Activated T-helper 9 cell treated with anti-CD3 and anti-CD28 coated beads, Interleukin-2, amount 50 U/mL, for 16 hours (primary cell): ENCODE measurements around the gene MAEL.
"Not testable (repeated sequence)": the region's sequence is repeated elsewhere in the genome, so short reads cannot be mapped to it uniquely, and the experiment has no call there.

ENCODE experiments used
- DNase-seq: peaks from one replicate; pipeline ENCODE4 v3.0.0-alpha.2; 2020; ENCODE audit warnings: low read depth

MAEL gene

GRCh38 chr1:166978821-166979220 lies 10.3 kb upstream of the MAEL start:
- no peak for DNase-seq

DNA sequence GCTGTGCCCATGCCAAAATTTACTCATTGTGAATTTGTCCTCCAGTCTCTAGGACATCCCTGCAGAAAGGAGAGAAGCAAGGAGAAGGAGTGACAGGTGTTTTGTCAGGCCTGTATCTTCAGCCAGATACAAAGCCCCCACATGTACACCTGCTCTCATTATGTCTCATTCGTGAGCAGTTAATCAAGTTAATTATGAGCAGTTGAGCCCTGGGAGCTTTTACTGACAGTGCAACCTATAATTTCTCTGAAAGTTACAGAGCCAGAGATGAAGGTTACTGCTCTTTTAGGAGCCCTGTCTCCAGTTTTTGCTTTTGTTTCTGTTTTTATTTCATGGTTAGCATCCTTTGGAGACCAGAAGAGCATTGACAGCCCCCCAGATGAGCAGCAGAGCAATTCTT lies 8.7 kb upstream of the MAEL start:
- no peak for DNase-seq

- DNase-seq: no peak
Measured at GRCh38 chr1:166980818-166981217, 8.3 kb upstream of the MAEL start.

- no peak for DNase-seq
Measured at GRCh38 chr1:166981589-166981988, 7.5 kb upstream of the MAEL start.

DNA sequence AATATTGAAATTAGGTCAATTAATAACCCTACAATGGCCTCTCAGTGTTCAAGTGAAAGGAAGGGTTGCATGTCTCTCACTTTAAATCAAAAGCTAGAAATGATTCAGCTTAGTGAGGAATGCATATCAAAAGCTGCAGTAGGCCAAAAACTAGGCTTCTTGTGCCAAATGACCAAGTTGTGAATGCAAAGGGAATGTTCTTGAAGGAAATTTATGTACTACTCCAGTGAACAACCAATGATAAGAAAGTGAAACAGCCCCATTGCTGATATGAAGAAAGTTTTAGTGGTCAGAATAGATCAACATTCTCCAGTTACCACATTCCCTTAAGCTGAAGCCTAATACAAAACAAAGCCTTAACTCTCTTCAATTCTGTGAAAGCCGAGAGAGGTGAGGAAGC lies 10.0 kb downstream of the MAEL start:
- no peak for DNase-seq

DNA sequence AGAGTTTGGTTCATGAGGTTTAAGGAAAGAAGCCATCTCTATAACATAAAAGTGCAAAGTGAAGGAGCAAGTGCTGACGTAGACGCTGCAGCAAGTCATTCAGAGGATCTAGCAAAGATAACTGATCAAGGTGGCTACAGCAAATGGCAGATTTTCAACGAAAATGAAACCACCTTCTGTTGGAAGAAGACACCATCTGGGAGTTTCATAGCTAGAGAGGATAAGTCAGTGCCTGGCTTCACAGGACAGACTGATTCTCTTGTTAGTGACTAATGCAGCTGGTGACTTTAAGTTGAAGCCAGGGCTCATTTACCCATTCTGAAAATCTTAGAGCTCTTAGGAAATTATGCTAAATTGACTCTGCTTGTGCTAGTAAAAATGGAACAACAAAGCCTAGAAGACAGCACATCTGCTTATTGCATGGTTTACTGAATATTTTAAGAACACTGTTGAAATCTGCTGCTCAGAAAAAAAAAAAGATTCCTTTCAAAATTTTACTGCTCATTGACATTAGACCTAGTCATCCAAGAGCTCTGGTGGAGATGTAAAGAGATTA lies 10.5 kb downstream of the MAEL start:
- DNase-seq: no peak

- no peak for DNase-seq
Measured at GRCh38 chr1:167000546-167000945, 11.5 kb downstream of the MAEL start.

GRCh38 chr1:167002354-167002753 lies 13.3 kb downstream of the MAEL start:
- no peak for DNase-seq

- DNase-seq: no peak
Measured at GRCh38 chr1:167003711-167004110, 14.6 kb downstream of the MAEL start.

GRCh38 chr1:167011560-167012191 lies 22.6 kb downstream of the MAEL start:
- DNase-seq: no peak

DNA sequence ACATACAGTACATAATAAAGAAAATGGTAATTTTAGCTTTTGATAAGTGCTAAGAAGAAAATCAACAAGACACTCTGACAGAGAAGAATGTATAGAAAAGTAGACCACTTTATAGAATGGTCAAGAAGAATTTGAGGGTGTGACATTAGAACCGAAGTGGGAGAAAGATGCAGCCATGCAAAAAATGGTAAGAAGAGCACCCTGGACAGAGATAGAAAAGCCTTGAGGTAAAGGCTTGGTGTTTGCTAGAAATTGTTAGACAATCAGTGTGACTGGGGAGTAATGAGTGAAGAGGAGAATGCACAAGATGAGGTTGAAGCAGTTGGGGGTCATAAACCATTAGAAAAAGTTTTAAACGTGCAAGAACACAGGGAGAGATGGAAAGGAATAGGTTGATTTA lies 23.5 kb downstream of the MAEL start:
- DNase-seq: no peak

DNA sequence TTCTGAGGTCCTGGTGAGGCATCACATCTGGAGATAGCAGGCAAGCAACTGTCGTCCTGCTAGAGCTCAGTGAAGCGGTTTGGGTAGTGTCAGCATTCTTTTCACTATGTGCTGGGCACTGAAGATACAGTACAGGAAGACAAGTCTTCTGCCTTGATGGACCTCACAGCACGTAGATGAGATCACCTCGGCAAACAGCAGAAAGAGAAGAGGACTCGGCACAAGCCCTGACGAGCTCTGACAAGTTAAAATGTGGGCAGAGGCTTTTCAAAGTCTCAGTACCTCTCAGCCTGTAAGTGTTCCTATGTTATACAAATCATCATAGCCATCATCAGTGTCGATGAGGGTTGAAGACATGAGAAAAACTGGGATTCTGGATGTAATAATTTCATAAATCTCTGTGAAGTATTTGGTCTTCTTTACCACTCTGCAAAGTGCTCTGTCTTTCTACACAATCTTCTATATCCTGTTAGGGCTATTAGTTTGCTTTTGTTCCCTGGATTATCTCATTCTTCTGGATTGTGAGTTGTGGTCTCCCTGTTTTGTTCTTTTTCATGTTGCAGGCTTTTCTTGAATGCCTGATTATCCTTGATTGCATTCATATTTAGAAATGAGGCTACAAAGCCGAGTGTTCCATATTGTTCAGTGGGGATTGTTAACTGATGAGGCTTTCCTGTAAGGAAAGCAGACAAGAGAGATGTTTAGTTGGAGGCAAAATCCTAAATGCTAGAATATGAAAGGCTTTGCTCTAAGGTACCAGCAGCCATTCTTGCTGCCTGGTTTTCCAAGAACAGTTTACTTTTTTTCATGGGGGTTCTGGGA lies 24.2 kb downstream of the MAEL start:
- DNase-seq: no peak

DNA sequence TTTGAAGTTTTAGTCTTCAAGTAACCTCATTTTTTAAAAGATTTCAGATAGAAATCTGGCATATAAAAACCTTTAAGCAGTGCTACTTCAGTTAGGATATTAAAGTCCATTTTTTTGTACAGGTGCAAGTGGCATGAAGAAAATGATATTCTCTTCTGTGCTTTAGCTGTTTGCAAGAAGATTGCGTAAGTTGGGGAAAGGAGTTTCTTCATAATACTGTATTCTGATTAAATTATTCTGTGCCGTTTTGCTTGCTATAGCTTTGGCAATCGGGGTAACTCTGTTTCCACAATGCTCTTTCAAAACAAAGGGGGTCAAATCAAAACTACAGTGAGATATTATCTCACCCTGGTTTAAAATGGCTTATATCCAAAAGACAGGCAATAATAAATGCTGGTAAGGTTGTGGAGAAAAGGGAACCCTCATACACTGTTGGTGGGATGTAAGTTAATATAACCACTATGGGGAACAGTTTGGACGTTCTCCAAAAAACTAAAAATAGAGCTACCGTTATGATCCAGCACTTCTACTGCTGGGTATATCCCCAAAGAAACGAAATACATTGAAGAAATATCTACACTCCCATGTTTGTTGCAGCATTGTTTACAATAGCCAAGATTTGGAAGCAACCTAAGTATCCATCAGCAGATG lies 27.1 kb downstream of the MAEL start:
- no peak for DNase-seq

DNA sequence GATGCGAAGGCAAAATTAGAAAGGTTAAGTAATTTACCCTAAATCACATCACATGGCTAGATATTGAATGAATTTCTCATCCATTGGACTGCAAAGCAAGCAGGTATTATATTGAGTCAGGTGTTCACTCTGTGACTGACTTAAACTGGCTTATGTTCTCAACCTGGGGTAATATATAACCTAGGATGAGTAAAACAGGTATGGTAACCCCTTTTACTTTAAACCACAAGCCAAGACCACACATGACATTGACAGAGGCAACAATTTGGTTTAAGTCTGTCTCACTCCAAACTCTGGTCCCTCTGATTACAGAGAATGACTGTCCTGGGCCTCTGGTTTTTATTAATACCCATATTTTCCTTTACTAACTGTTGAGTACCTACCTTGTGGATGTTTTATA lies 33.3 kb downstream of the MAEL start:
- DNase-seq: no peak

GRCh38 chr1:167029553-167029952 lies 40.5 kb downstream of the MAEL start:
- DNase-seq: not testable (repeated sequence)

DNA sequence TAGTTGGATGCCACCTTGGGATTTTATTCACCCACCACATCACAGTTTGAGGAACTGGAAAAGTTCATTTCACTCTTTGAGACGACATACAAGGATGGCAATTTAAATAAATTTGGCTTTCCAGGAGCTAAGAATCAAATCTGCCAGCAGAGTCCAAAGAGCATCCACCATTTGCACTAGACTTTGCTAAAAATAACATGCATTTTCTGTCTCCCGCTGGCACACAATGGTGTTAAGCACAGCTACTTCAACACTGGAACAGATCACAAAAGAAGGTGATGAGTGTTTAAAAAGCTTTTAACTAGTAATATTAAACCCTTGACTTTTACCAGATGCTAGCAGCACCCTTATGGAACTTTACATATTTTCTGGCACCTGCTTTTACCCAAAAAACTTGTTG lies 44.6 kb downstream of the MAEL start:
- no peak for DNase-seq

DNA sequence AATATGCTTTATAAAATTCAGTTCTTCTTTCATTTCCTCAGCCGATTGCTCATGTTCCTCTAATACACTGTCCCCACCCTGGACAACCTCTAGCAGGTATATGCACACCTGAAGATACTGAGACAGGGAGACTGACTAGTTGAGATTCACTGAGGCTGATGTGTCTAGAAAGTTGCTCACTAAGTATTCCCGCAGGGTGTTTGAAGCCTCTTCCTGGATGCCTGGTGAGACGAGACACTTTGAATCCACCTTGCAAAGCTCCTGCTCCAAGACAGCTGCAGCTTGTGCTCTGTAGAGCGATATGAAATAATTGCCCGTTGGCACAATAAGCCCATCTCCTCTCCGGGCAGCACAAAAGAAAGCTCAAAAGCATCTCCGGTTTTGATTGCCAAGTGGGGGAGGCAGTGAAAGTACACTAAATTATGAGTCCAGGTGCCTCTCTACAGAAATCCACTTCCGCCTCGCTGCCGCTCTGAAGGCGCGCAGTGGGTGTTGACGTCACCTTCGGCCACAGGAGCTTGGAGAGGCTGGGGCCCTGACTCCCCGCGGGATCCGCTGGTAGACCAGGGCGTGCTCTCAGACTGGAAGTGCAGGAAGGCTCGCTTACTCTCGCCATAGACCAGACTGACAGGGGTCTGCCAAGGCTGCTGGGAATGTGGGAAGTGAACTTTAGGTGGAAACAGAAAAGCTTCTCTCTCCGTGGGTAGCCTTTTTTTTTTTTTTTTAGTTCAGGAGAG lies 54.8 kb downstream of the MAEL start:
- DNase-seq: peak; percentile 39

- no peak for DNase-seq
Measured at GRCh38 chr1:167051907-167052306, 62.8 kb downstream of the MAEL start.

DNA sequence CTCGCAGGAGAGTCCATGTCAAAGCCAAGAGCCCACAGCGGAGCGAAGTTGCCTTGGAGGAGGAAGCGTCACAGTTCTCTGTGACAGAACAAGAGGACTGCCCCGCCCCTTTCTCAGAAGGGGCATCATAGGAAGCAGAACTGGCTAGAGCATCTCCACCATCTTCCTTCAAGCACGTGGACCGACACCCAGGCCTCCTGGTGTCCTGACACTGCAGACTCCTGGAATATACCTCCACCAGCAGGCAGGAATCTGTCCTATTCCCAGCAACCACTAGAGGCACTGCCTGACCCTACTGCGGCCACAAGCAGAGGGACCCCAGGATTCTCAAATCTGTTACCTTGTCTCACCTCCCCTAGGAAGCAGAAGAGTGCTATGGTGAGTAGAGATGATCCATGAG lies 63.3 kb downstream of the MAEL start:
- no peak for DNase-seq

- no peak for DNase-seq
Measured at GRCh38 chr1:167054531-167054930, 65.5 kb downstream of the MAEL start.

DNA sequence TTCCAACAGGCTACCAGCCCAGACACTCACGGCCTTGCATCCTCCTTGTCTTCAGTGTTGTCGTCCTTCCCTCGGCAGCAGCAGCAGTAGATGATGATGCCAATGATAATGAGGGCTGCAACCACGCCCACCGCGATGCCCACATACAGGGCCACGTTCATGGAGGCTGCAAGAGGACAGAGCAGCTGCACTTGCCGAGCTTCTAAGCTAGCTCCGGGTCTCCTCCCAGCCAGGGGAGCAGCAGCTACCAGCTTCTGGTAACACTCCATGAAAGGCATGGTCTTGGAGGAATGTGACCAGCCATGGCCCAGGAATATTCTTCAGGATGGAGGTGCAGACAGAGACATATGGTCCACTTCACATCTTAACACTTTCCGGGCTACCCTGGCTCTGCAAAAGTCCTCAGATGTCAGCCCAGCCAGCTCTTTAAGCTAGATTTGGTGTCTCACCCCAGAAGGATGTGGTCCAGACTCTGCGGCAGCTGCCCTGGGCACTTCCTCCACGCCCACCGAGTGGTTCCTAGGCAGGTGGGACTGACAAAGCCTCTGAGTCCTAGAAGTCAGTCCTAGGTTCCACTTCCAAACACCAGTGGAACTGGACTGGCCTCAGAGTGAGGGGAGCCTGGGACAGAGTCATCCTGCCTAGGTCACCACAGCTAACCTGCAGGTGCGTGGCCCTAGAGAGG lies 66.0 kb downstream of the MAEL start:
- no peak for DNase-seq
